Kidney (tissue), 14 donors: ENCODE data around the gene EHD4. TPM values are rescaled to one million over a fixed set of nuclear protein-coding genes. Genes with fewer than 3 reads are reported as not detected.
A peak's percentile ranks its signal among the peaks of the same experiment; 100 is the strongest.

Experiments
- DNase-seq, 5 donors: peaks; one replicate each; pipeline ENCODE4 v3.0.0-alpha.2; 2013 to 2020
- FAIRE-seq: peaks from 2 replicates; lab custom pipeline; 2012; peaks lifted over from hg19 to GRCh38; lab: Jason Lieb, UNC
- H3K27ac ChIP-seq, 2 donors: one replicate each; pipeline ENCODE4 v1.7.0; 2013; ENCODE audit warnings: low read depth in 2 of 2, low read length in 2 of 2, inconsistent platforms in 1 of 2
- H3K27me3 ChIP-seq: one replicate; pipeline ENCODE4 v1.7.1; 2013; ENCODE audit warnings: low read length, inconsistent platforms; ENCODE audit not compliant: control insufficient read depth, insufficient read depth
- H3K36me3 ChIP-seq, 3 donors: one replicate each; pipeline versions ENCODE4 v1.7.0 to v1.7.1; 2013; ENCODE audit warnings: low read length in 3 of 3, control low read depth in 1 of 3, inconsistent platforms in 1 of 3; ENCODE audit not compliant: insufficient read depth in 3 of 3, control insufficient read depth in 2 of 3
- H3K4me1 ChIP-seq, 3 donors: one replicate each; pipeline versions ENCODE4 v1.7.0 to v1.7.1; 2013; ENCODE audit warnings: low read length in 3 of 3, inconsistent platforms in 1 of 3, low read depth in 1 of 3; ENCODE audit not compliant: control insufficient read depth in 2 of 3, insufficient read depth in 2 of 3
- H3K4me3 ChIP-seq, 3 donors: one replicate each; pipeline versions ENCODE4 v1.7.0 to v1.8.1; 2013; ENCODE audit warnings: low read length in 3 of 3, control low read depth in 1 of 3, inconsistent platforms in 1 of 3
- H3K9ac ChIP-seq, 3 donors: one replicate each; pipeline versions ENCODE4 v1.7.0 to v1.7.1; 2013; ENCODE audit warnings: low read length in 3 of 3, control low read depth in 1 of 3, inconsistent platforms in 1 of 3
- H3K9me3 ChIP-seq, 3 donors: one replicate each; pipeline versions ENCODE4 v1.7.0 to v1.7.1; 2013; ENCODE audit warnings: low read length in 3 of 3, control low read depth in 1 of 3, inconsistent platforms in 1 of 3; ENCODE audit not compliant: control insufficient read depth in 2 of 3, insufficient read depth in 1 of 3
- CTCF ChIP-seq: IDR thresholded peaks from 3 replicates; pipeline ENCODE4 v1.5.1; 2012; ENCODE audit warnings: mild to moderate bottlenecking, moderate library complexity, borderline replicate concordance; ENCODE audit not compliant: insufficient read depth; ENCODE audit errors: extremely low read depth
- intact Hi-C: fragments of 100-400 bp; cut with DNase I; formaldehyde crosslinking; loops from one replicate; pipeline ENCODE4 v1.11.1; 2022
- polyA plus RNA-seq: library from polyadenylated mRNA; stranded (reverse); fragments of 350-450 nt; fragmentation: Illumina TruSeq; extraction: RNeasy Lipid Tissue Mini Kit (QIAGEN cat#74804); gene quantifications from one replicate; pipeline ENCODE4 v1.2.3, GENCODE V29; 2014; ENCODE audit warnings: low read depth, low replicate concordance; ENCODE audit not compliant: insufficient read depth
- total RNA-seq: library from RNA; stranded (reverse); fragmentation: NEBNext Ultra II Directional; extraction: Animal tissue kit (Norgen Biotek cat#: 25700); gene quantifications from one replicate; pipeline ENCODE4 v1.2.1, GENCODE V29; 2021
- donor health status: control.
- donor health status: control.
- donor health status: control.
- donor health status: control.
- donor health status: control.
- donor health status: DM: yes; HTN: yes; CAD: no.
- donor health status: Normal renal cell carcinoma (clear cell type).

EHD4 gene
- total and polyA plus RNA-seq, 2 donors from 2014 or later, result 15.7 to 38.5 TPM

DNA sequence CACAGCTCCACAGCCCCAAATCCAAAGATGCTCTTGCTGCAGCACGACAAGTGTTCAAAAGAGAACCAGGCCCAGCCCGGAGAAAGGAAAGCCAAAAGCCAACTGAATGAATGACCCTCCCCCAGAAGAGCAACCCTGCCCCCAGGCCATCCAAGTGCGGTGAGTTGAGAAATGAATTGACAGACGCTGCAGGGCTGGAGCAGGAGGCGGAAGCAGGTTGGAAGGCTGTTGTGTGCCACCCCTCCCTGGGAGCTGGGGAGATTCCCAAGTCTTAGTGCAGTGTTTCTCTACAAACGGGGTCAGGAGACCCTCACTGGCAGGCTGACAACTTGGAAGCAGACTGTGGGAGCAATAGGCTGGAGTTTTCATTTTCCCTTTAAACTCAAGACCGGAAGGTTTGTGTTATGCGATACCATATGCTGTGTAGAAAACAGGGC lies 75.0 kb downstream of the EHD4 start:
- Histone ChIP-seq H3K36me3 (peaks cover 0 to 6% (median 4%) of the 10 kb centered on the region in 3 donors), H3K4me1 (peaks cover 0 to 22% (median 17%) of the 10 kb centered on the region in 3 donors), H3K9ac (no peak overlapping the region), H3K9me3 (no peaks in the 10 kb centered on the region), H3K27ac (no peak overlapping the region), H3K4me3 (no peak overlapping the region), H3K27me3 (no peaks in the 10 kb centered on the region)
- intact Hi-C loops, result no loop called here
- DNase-seq, result peak in 3 of 5 donors; percentile 58 to 84 (median 72)
- no peak for TF ChIP-seq CTCF
- no peak for FAIRE-seq

- Histone ChIP-seq H3K4me1 (peaks cover 0 to 28% (median 17%) of the 10 kb centered on the region in 3 donors), H3K9me3 (no peaks in the 10 kb centered on the region), H3K27me3 (no peaks in the 10 kb centered on the region), H3K36me3 (peaks cover 0 to 6% (median 2%) of the 10 kb centered on the region in 3 donors), H3K9ac (no peak overlapping the region), H3K4me3 (no peak overlapping the region), H3K27ac (no peak overlapping the region)
- no peak for FAIRE-seq
- peak in 1 of 5 donors; percentile 46 for DNase-seq
- no peak for TF ChIP-seq CTCF
- intact Hi-C loops, result no loop called here
These were observed 75.8 kb downstream of the EHD4 start for GRCh38 chr15:41896566-41896965.

DNA sequence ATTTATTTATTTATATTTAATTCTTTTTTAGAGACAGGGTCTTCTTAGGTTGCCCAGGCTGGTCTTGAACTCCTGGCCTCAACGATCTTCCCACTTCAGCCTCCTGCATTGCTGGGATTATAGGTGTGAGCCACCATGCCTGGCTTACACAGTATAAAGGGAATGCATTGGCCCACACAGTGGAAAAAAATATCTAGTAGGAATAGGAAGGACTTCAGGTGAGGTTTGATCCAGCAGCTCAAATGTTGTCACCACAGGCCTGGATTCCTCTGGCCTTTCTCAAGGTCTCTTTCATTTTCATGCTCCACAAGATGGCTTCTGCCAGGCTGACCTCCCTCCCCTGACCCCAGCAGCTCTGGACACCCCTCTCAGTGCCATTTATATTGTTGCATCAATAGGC lies 76.4 kb downstream of the EHD4 start:
- peaks cover 0 to 6% (median 2%) of the 10 kb centered on the region in 3 donors for H3K36me3 ChIP-seq
- H3K27me3 ChIP-seq, result no peaks in the 10 kb centered on the region
- FAIRE-seq (no peak), DNase-seq (peak in 1 of 5 donors; percentile 10)
- no peak overlapping the region for H3K4me3 ChIP-seq
- no peak overlapping the region for H3K9ac ChIP-seq
- H3K27ac ChIP-seq, result no peak overlapping the region
- H3K4me1 ChIP-seq, result peaks cover 0 to 30% (median 17%) of the 10 kb centered on the region in 3 donors
- intact Hi-C loops, result no loop called here
- no peaks in the 10 kb centered on the region for H3K9me3 ChIP-seq
- TF ChIP-seq CTCF, result no peak

- Histone ChIP-seq H3K9ac (no peak overlapping the region), H3K27me3 (no peaks in the 10 kb centered on the region), H3K9me3 (no peaks in the 10 kb centered on the region), H3K4me1 (peaks cover 0 to 30% (median 19%) of the 10 kb centered on the region in 3 donors), H3K27ac (peak overlapping the region in 1 of 2 donors; percentile 67), H3K36me3 (peaks cover 0 to 2% (median 2%) of the 10 kb centered on the region in 3 donors), H3K4me3 (no peak overlapping the region)
- FAIRE-seq, result no peak
- TF ChIP-seq CTCF, result no peak
- no peak for DNase-seq
- intact Hi-C loops, result no loop called here
These were observed 76.9 kb downstream of the EHD4 start for GRCh38 chr15:41895491-41895890.
